Left lung (tissue), 10 donors: Measurements from ENCODE around the gene PLA2G6. TPM values are rescaled to one million over a fixed set of nuclear protein-coding genes. Genes with fewer than 3 reads are reported as not detected.
A peak's percentile ranks its signal among the peaks of the same experiment; 100 is the strongest.

Source experiments
- ATAC-seq: fragments of 200-7000 bp; cut with Tn5 transposase; one replicate; pipeline ENCODE4 v1.9.1; 2020; ENCODE audit warnings: moderate library complexity
- DNase-seq, 4 donors: peaks; one replicate each; pipeline ENCODE4 v3.0.0-alpha.2; 2013 to 2020
- H3K27ac ChIP-seq, 2 donors: fragments of 200-600 bp; sonication (generic) in 1 of 2; one replicate each; pipeline versions ENCODE4 v1.5.0 to v1.8.0; 2020 to 2021
- H3K27me3 ChIP-seq, 2 donors: fragments of 200-600 bp; sonication (generic) in 1 of 2; one replicate each; pipeline versions ENCODE4 v1.5.0 to v1.8.0; 2020 to 2021
- H3K36me3 ChIP-seq, 2 donors: fragments of 200-600 bp; sonication (generic) in 1 of 2; one replicate each; pipeline versions ENCODE4 v1.5.0 to v1.8.0; 2020 to 2021
- H3K4me1 ChIP-seq, 2 donors: fragments of 200-600 bp; one replicate each; pipeline ENCODE4 v1.8.0; 2021
- H3K4me3 ChIP-seq, 2 donors: fragments of 200-600 bp; sonication (generic) in 1 of 2; one replicate each; pipeline versions ENCODE4 v1.5.0 to v1.8.0; 2020 to 2021; ENCODE audit warnings: mild to moderate bottlenecking in 1 of 2
- H3K9me3 ChIP-seq, 2 donors: fragments of 200-600 bp; sonication (generic) in 1 of 2; one replicate each; pipeline versions ENCODE4 v1.5.0 to v1.8.0; 2020 to 2021
- CTCF ChIP-seq, 2 donors: fragments of 200-600 bp; sonication (generic) in 1 of 2; IDR thresholded peaks; one replicate each; pipeline versions ENCODE4 v1.5.0 to v1.8.0; 2021; ENCODE audit warnings: antibody characterized with exemption in 2 of 2
- intact Hi-C, 2 donors: fragments of 100-400 bp; cut with DNase I; formaldehyde crosslinking; loops; one replicate each; pipeline versions ENCODE4 v1.11.2 to v1.14.2; 2022
- polyA plus RNA-seq, 6 donors: library from polyadenylated mRNA; unstranded; fragments of 120-200 nt; gene quantifications; one replicate each; pipeline ENCODE4 v1.2.1, GENCODE V29; 2013; ENCODE audit not compliant: insufficient read length in 6 of 6
- total RNA-seq, 2 donors: library from RNA; stranded (reverse); fragmentation: NEBNext Ultra II Directional; extraction: Animal tissue kit (Norgen Biotek cat#: 25700); gene quantifications; one replicate each; pipeline ENCODE4 v1.2.1, GENCODE V29; 2021
- donor health status: DM: no; HTN: yes; CAD: no.
- donor health status: DM: no; HTN: no; CAD: no.

Gene PLA2G6
- total and polyA plus RNA-seq, 8 donors, result 29.8 to 44.1 (median 35.7) TPM

- no peak for TF ChIP-seq CTCF (IDR thresholded peaks at IDR 0.05)
- H3K4me1 ChIP-seq, result peaks cover 21 to 36% of the 10 kb centered on the region in 2 donors
- ATAC-seq (no peak), DNase-seq (no peak)
- no peaks in the 10 kb centered on the region for H3K9me3 ChIP-seq
- H3K4me3 ChIP-seq, result no peak overlapping the region
- H3K27ac ChIP-seq, result peak overlapping the region in 1 of 2 donors; percentile 48
- no peaks in the 10 kb centered on the region for H3K27me3 ChIP-seq
- intact Hi-C loops, result no loop called here
- peaks cover 0 to 69% of the 10 kb centered on the region in 2 donors for H3K36me3 ChIP-seq
These were observed 40.5 kb upstream of the PLA2G6 start for GRCh38 chr22:38221908-38222796.

GRCh38 chr22:38221407-38221806 is 39.8 kb upstream of the PLA2G6 start:
- ATAC-seq (no peak), DNase-seq (no peak)
- intact Hi-C loops, result no loop called here
- Histone ChIP-seq H3K27ac (no peak overlapping the region), H3K4me1 (peaks cover 21 to 39% of the 10 kb centered on the region in 2 donors), H3K4me3 (no peak overlapping the region), H3K9me3 (no peaks in the 10 kb centered on the region), H3K27me3 (no peaks in the 10 kb centered on the region), H3K36me3 (peaks cover 0 to 66% of the 10 kb centered on the region in 2 donors)
- TF ChIP-seq CTCF (IDR thresholded peaks at IDR 0.05), result no peak

- Histone ChIP-seq H3K4me1 (peaks cover 21 to 39% of the 10 kb centered on the region in 2 donors), H3K27me3 (no peaks in the 10 kb centered on the region), H3K9me3 (no peaks in the 10 kb centered on the region), H3K36me3 (peaks cover 0 to 65% of the 10 kb centered on the region in 2 donors), H3K27ac (peak overlapping the region in 1 of 2 donors; percentile 79), H3K4me3 (no peak overlapping the region)
- no peak for TF ChIP-seq CTCF (IDR thresholded peaks at IDR 0.05)
- ATAC-seq, result no peak
- no peak for DNase-seq
- intact Hi-C loops, result no loop called here
These were observed 39.2 kb upstream of the PLA2G6 start for GRCh38 chr22:38220653-38221386.

- TF ChIP-seq CTCF (IDR thresholded peaks at IDR 0.05), result no peak
- peaks cover 0 to 65% of the 10 kb centered on the region in 2 donors for H3K36me3 ChIP-seq
- intact Hi-C loops, result no loop called here
These were observed 38.5 kb upstream of the PLA2G6 start for GRCh38 chr22:38220163-38220562.

GRCh38 chr22:38219632-38220031 is 38.0 kb upstream of the PLA2G6 start:
- Histone ChIP-seq H3K9me3 (no peaks in the 10 kb centered on the region), H3K36me3 (peaks cover 0 to 64% of the 10 kb centered on the region in 2 donors), H3K4me3 (no peak overlapping the region), H3K4me1 (peaks cover 21 to 49% of the 10 kb centered on the region in 2 donors), H3K27me3 (no peaks in the 10 kb centered on the region), H3K27ac (peak overlapping the region; percentile 79 to 88)
- no peak for ATAC-seq
- TF ChIP-seq CTCF (IDR thresholded peaks at IDR 0.05), result no peak
- DNase-seq, result no peak
- intact Hi-C loops, result no loop called here

More at GRCh38 chr22:38220163-38220562, 38.5 kb upstream of the PLA2G6 start:
- Histone ChIP-seq H3K9me3 (no peaks in the 10 kb centered on the region), H3K27ac (peak overlapping the region; percentile 79 to 88), H3K4me3 (no peak overlapping the region), H3K4me1 (peaks cover 21 to 44% of the 10 kb centered on the region in 2 donors), H3K27me3 (no peaks in the 10 kb centered on the region)
- no peak for ATAC-seq
- DNase-seq, result no peak
